ENCODE measurements around the gene PDE1A.

Gene PDE1A

DNA sequence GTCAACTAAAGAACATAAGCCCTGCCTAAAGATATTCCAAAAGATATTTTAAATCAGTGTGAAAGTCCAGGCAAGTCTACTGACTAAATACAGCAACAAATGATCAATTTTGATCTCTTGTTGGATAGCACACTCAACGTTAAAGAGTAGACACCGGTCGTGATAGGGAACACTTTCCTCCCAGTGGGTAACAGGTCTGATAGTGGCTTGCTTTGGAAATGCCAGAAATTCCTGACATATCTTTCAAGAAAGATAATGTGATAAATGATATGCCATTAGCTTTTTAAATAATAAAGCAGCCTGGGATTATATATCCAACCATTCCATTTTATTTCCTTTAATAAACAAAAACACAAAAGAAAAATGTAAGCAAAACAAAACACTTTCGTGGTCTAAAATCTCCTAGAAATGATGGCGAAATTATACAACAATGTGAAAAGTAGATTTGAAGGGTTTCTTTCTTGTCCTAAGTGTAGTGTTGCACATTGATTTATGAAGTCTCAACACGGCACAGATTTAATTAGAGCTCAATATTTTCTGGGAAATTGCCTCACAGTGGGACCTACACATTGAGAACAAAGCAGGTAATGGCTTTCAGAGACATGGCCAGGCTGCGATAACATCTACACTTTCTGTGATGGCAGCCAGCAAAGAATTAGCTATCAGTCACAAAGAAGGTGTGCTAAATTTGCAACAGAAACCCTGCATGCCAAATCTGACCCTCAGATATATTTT lies 282.6 kb downstream of the PDE1A start:
- no peak overlapping the region for H3K4me3 ChIP-seq (ENCODE audit: low read length)
- TF ChIP-seq, protein P1, sequence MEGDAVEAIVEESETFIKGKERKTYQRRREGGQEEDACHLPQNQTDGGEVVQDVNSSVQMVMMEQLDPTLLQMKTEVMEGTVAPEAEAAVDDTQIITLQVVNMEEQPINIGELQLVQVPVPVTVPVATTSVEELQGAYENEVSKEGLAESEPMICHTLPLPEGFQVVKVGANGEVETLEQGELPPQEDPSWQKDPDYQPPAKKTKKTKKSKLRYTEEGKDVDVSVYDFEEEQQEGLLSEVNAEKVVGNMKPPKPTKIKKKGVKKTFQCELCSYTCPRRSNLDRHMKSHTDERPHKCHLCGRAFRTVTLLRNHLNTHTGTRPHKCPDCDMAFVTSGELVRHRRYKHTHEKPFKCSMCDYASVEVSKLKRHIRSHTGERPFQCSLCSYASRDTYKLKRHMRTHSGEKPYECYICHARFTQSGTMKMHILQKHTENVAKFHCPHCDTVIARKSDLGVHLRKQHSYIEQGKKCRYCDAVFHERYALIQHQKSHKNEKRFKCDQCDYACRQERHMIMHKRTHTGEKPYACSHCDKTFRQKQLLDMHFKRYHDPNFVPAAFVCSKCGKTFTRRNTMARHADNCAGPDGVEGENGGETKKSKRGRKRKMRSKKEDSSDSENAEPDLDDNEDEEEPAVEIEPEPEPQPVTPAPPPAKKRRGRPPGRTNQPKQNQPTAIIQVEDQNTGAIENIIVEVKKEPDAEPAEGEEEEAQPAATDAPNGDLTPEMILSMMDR (conservative IDR thresholded peaks at IDR 0.05; ENCODE audit: low read depth, low read length) = no peak
- no peak for DNase-seq (ENCODE audit: low read depth)

DNA sequence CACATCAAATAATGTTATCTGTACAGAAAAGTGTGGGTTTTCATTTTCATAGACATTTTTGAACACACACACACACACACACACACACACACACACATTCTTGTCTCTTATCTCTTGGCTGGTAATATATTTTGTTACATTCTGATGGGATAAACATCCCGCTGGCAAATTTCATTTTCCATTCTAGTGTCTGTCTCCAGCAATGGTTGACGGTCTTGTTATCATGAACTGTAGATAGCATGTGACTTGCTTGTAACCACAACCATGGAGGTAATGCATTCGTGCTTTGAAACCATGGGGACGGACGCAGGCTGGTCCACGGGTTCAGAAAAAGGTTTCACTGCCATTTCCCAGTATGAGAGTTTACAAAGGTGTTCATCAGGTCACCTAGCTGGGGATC lies 284.8 kb downstream of the PDE1A start:
- TF ChIP-seq, protein P1 (conservative IDR thresholded peaks at IDR 0.05; ENCODE audit: low read depth, low read length) = no peak
- no peak for DNase-seq (ENCODE audit: low read depth)
- no peak overlapping the region for H3K4me3 ChIP-seq (ENCODE audit: low read length)

DNA sequence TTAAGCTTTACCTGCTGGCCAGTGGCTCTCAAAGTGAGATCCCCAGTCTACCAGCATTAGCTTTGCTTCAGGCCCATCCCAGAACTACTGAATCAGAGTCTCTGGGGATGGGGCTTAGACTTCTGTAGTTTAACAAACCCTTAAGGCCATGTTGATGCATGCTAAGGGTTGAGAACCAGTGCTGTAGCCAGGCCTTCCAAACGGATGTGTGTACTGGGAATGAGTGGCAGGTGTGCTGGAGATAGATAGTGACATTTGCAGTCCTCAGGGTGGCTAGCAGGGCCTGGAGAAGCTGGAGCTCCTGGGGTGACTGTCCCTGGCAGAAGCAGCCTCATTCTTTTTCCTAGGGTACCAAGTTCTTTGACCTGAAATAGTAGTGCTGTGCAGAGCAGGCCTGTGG lies 292.6 kb downstream of the PDE1A start:
- H3K4me3 ChIP-seq (ENCODE audit: low read length) = no peak overlapping the region
- DNase-seq (ENCODE audit: low read depth) = no peak
- TF ChIP-seq, protein P1 (conservative IDR thresholded peaks at IDR 0.05; ENCODE audit: low read depth, low read length) = no peak

DNA sequence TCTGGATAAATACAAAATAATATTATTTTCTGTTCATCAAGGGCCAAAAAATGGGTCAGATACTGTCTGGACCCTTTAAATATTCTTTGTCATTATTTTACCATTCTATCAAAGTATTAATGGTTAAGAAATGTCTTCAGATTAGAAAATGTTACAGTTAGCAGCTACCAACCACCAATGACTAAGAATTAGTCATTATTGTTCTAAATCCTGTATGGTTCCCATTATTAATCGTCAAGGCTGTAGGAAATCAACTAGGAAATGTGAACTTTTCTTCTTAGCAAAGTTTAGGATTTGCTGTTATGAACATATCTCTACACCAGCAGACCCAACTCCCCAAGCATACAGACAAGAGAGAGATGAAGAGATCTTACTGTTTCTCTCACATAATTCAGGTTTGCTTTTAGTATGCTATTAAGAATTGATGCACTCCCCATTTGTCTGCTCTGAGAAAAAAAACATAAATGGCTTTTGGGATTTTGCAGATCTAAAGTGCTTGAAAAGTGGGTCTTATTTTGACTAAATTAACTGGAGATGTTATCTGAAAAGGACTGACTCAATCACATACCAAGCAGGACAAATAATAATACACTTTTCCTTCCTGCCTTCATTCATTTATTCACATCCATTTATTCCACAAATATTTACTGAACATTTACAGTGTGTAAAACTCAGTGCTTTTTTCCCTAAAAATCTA lies 293.5 kb downstream of the PDE1A start:
- no peak for DNase-seq (ENCODE audit: low read depth)
- TF ChIP-seq, protein P1 (conservative IDR thresholded peaks at IDR 0.05; ENCODE audit: low read depth, low read length) = no peak
- H3K4me3 ChIP-seq (ENCODE audit: low read length) = no peak overlapping the region

DNA sequence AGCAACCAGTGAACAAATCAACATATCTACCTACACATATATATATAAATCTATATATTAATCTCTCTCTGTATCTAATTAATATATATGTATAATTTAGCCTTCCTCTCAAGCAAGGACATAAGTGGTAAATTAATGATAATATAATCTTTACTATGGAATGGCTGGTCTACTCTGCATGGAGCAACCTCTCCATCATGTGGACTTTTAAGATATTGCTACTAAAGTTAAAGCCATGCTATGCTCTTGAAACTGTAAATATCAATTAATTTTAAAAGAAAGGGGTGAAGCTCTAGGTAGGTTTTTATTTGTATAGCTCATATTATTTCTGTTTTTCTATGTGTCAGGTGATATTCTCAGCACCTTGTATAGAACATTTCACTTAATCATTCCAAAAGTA lies 294.2 kb downstream of the PDE1A start:
- TF ChIP-seq, protein P1 (conservative IDR thresholded peaks at IDR 0.05; ENCODE audit: low read depth, low read length) = peak; percentile 48
- no peak overlapping the region for H3K4me3 ChIP-seq (ENCODE audit: low read length)
- no peak for DNase-seq (ENCODE audit: low read depth)

DNA sequence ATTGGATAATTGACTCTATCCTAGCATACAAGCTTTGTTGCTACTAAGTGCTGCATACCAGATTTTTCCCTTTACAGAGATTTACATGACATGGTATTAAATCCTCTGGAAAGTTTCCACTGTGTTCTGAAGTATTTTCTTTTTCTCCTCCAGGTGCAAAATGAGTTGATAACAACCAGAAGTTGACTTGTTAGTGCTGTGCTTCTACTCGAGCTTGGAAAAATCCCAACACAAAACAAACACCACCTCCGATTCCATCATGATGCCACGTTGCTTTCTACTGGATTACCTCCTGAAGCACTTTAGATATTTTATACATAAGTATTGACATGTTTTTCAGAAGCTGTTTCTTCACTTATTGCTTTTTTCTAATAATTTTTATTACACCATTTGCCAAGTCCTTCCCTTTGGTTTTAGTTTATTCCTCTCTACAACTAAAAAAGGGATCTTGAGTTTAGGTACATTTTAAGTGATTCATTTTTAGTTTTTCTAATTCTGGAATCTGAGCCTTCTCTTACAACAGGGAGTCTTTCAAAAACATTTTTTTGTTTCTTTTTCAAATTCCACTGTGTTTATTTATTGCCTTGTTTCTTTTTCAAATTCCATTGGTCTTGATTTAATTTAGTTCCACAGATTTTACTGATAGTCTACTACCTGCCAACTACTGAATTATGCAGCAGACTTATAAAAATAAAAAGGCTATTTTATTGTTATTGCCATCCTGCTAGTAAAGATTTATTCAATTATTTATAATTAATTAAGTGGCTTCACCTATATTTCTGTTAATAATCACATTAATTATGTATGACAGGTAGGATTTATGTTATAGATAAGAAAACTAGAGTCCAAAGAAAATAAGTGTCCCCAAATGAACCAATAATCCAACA lies 297.8 kb downstream of the PDE1A start:
- no peak for DNase-seq (ENCODE audit: low read depth)
- H3K4me3 ChIP-seq (ENCODE audit: low read length) = no peak overlapping the region
- TF ChIP-seq, protein P1 (conservative IDR thresholded peaks at IDR 0.05; ENCODE audit: low read depth, low read length) = no peak
